GM23338 (cell line): ENCODE measurements around the gene ICAM2. TPM values are rescaled to one million over a fixed set of nuclear protein-coding genes. Genes with fewer than 3 reads are reported as not detected.

ENCODE experiments used
- ATAC-seq: fragments of 200-7000 bp; cut with Tn5 transposase; 3 replicates; pipeline ENCODE4 v1.9.1; 2020
- DNase-seq: peaks from one replicate; pipeline ENCODE4 v3.0.0-alpha.2; 2015; ENCODE audit warnings: low spot score
- H2AFZ ChIP-seq: fragments of 200-600 bp; sonication (generic); 2 replicates; pipeline ENCODE4 v1.8.0; 2016; ENCODE audit warnings: antibody characterized with exemption, mild to moderate bottlenecking, moderate library complexity
- H3F3A ChIP-seq: fragments of 200-600 bp; sonication (generic); replicated peaks from 2 replicates; pipeline ENCODE4 v1.8.0; 2017; ENCODE audit warnings: antibody characterized with exemption, mixed run types, low read depth
- H3K27ac ChIP-seq: fragments of 200-600 bp; sonication (generic); 2 replicates; pipeline ENCODE4 v1.6.1; 2016; ENCODE audit warnings: low read depth
- H3K27me3 ChIP-seq: fragments of 200-600 bp; sonication (generic); 2 replicates; pipeline ENCODE4 v1.8.0; 2016; ENCODE audit warnings: mild to moderate bottlenecking, mixed run types, moderate library complexity; ENCODE audit not compliant: insufficient read depth
- H3K36me3 ChIP-seq: fragments of 200-600 bp; sonication (generic); 2 replicates; pipeline ENCODE4 v1.8.0; 2016; ENCODE audit warnings: mild to moderate bottlenecking; ENCODE audit not compliant: insufficient read depth
- H3K4me1 ChIP-seq: fragments of 200-600 bp; sonication (generic); 2 replicates; pipeline ENCODE4 v1.8.0; 2016; ENCODE audit warnings: mild to moderate bottlenecking, moderate library complexity; ENCODE audit not compliant: insufficient read depth
- H3K4me2 ChIP-seq: fragments of 200-600 bp; sonication (generic); 2 replicates; pipeline ENCODE4 v1.7.1; 2017; ENCODE audit warnings: mixed run types
- H3K4me3 ChIP-seq: fragments of 200-600 bp; sonication (generic); 2 replicates; pipeline ENCODE4 v1.6.1; 2016; ENCODE audit warnings: mixed run types
- H3K79me2 ChIP-seq: fragments of 200-600 bp; sonication (generic); replicated peaks from 2 replicates; pipeline ENCODE4 v1.8.0; 2017; ENCODE audit warnings: mild to moderate bottlenecking; ENCODE audit not compliant: insufficient read depth
- H3K9me2 ChIP-seq: fragments of 200-600 bp; sonication (generic); 2 replicates; pipeline ENCODE4 v1.8.0; 2017; ENCODE audit not compliant: insufficient read depth
- H4K20me1 ChIP-seq: fragments of 200-600 bp; sonication (generic); replicated peaks from 2 replicates; pipeline ENCODE4 v1.8.0; 2017; ENCODE audit warnings: mild to moderate bottlenecking; ENCODE audit not compliant: insufficient read depth
- H3K27ac Mint-ChIP-seq: 2 replicates; pipeline ENCODE4 v1.8.0; 2020; ENCODE audit warnings: inconsistent platforms, mild to moderate bottlenecking, moderate library complexity, mixed read lengths
- H3K27me3 Mint-ChIP-seq: 3 replicates; pipeline ENCODE4 v1.8.0; 2022; ENCODE audit warnings: low read depth, mild to moderate bottlenecking, moderate library complexity, mixed read lengths, inconsistent platforms; ENCODE audit not compliant: insufficient read depth, poor library complexity
- H3K36me3 Mint-ChIP-seq: 3 replicates; pipeline ENCODE4 v1.8.0; 2021; ENCODE audit warnings: low read depth, mild to moderate bottlenecking, inconsistent platforms, moderate library complexity, mixed read lengths
- H3K4me1 Mint-ChIP-seq: 3 replicates; pipeline ENCODE4 v1.8.0; 2020; ENCODE audit warnings: mild to moderate bottlenecking, inconsistent platforms, mixed read lengths
- H3K4me3 Mint-ChIP-seq: 3 replicates; pipeline ENCODE4 v1.8.0; 2021; ENCODE audit warnings: moderate library complexity, mild to moderate bottlenecking, inconsistent platforms, mixed read lengths
- H3K9me3 Mint-ChIP-seq: 3 replicates; pipeline ENCODE4 v1.8.0; 2020; ENCODE audit warnings: moderate library complexity, mild to moderate bottlenecking, inconsistent platforms, mixed read lengths
- CREB1 ChIP-seq: fragments of 250-450 bp; sonication (Bioruptor Pico); IDR thresholded peaks from 2 replicates; pipeline ENCODE4 v1.5.0; 2020; ENCODE audit warnings: low read depth, mild to moderate bottlenecking, moderate library complexity
- CTCF ChIP-seq, 2 experiments: fragments of 200-600 bp in 1 of 2; sonication (generic) in 1 of 2; conservative IDR thresholded peaks; 2 replicates each; pipeline versions ENCODE4 v1.5.1 to v1.6.1; 2016 to 2017; ENCODE audit warnings: antibody characterized with exemption in 2 of 2, low read depth in 2 of 2, mild to moderate bottlenecking in 2 of 2, moderate library complexity in 1 of 2
- ETS1 ChIP-seq: IDR thresholded peaks from 2 replicates; pipeline ENCODE4 v1.6.1; 2016; ENCODE audit warnings: antibody characterized with exemption
- EZH2 ChIP-seq: fragments of 200-600 bp; sonication (generic); IDR thresholded peaks from one replicate; pipeline ENCODE4 v1.8.0; 2017; ENCODE audit warnings: antibody characterized with exemption, mild to moderate bottlenecking, low read depth; ENCODE audit not compliant: unreplicated experiment
- EZH2phosphoT487 ChIP-seq: fragments of 200-600 bp; sonication (generic); IDR thresholded peaks from one replicate; pipeline ENCODE4 v1.8.1; 2018; ENCODE audit warnings: antibody characterized with exemption; ENCODE audit not compliant: unreplicated experiment
- JUNB ChIP-seq: IDR thresholded peaks from one replicate; pipeline ENCODE4 v1.6.1; 2016; ENCODE audit warnings: antibody characterized with exemption; ENCODE audit not compliant: unreplicated experiment
- NANOG ChIP-seq: IDR thresholded peaks from 2 replicates; pipeline ENCODE4 v1.6.1; 2016; ENCODE audit warnings: antibody characterized with exemption, borderline replicate concordance
- POLR2AphosphoS5 ChIP-seq: IDR thresholded peaks from 2 replicates; pipeline ENCODE4 v1.6.1; 2016; ENCODE audit warnings: antibody characterized with exemption, low read depth
- REST ChIP-seq: IDR thresholded peaks from one replicate; pipeline ENCODE4 v1.6.1; 2018; ENCODE audit warnings: antibody characterized with exemption; ENCODE audit not compliant: unreplicated experiment
- STAT1 ChIP-seq: IDR thresholded peaks from one replicate; pipeline ENCODE4 v1.6.1; 2016; ENCODE audit warnings: antibody characterized with exemption; ENCODE audit not compliant: unreplicated experiment
- ZNF114 ChIP-seq: fragments of 250-450 bp; sonication (Bioruptor Pico); IDR thresholded peaks from 2 replicates; pipeline ENCODE4 v1.5.0; 2020; ENCODE audit warnings: mild to moderate bottlenecking, moderate library complexity
- ZNF331 ChIP-seq: fragments of 250-450 bp; sonication (Bioruptor Pico); IDR thresholded peaks from 2 replicates; pipeline ENCODE4 v1.5.0; 2020; ENCODE audit warnings: low read depth, mild to moderate bottlenecking, moderate library complexity
- polyA plus RNA-seq: library from polyadenylated mRNA; unstranded; fragments of >200 nt; fragmentation: Nextera tagmentation; extraction: Ambion mirVana; gene quantifications from 2 replicates; pipeline ENCODE4 v1.2.1, GENCODE V29; 2016
- total RNA-seq: library from RNA; depleted of rRNA; stranded (reverse); fragments of >200 nt; shearing (Covaris generic); gene quantifications from 2 replicates; pipeline ENCODE4 v1.2.3, GENCODE V29; 2014

Gene ICAM2
- total and polyA plus RNA-seq, 2 experiments from 2014 or later = 0.31 to 0.86 TPM

GRCh38 chr17:63963123-63963522 lies 57.3 kb downstream of the ICAM2 start:
- no peaks in the 10 kb centered on the region for H3K79me2 ChIP-seq
- no peak overlapping the region for H3K27ac ChIP-seq
- no peak overlapping the region for H2AFZ ChIP-seq
- H3K36me3 ChIP-seq = no peaks in the 10 kb centered on the region
- H3K4me3 ChIP-seq = no peak overlapping the region
- no peak overlapping the region for H3K4me3 Mint-ChIP-seq
- H3K4me1 ChIP-seq = peaks cover 14% of the 10 kb centered on the region; the same call in 1 of the 2 replicates
- TF ChIP-seq ZNF114 (CRISPR knock-in tag) (no peak), ZNF331 (CRISPR knock-in tag) (no peak), NANOG (no peak)
- H3K9me2 ChIP-seq = no peaks in the 10 kb centered on the region
- peaks cover 20% of the 10 kb centered on the region for H3K4me1 Mint-ChIP-seq
- H3K9me3 Mint-ChIP-seq = no peaks in the 10 kb centered on the region; the same call in 2 of the 3 replicates
- H4K20me1 ChIP-seq = no peaks in the 10 kb centered on the region
- H3K4me2 ChIP-seq = no peak overlapping the region
- peaks cover 5% of the 10 kb centered on the region; the same call in 2 of the 3 replicates for H3K36me3 Mint-ChIP-seq
- DNase-seq (no peak), ATAC-seq (no peak)
- H3K27me3 ChIP-seq = no peaks in the 10 kb centered on the region
- 0 out of 2 replicates have a peak, but pooled peaks cover 2% of the 10 kb centered on the region for H3F3A ChIP-seq
- no peak overlapping the region for H3K27ac Mint-ChIP-seq
- peaks cover 5% of the 10 kb centered on the region for H3K27me3 Mint-ChIP-seq

GRCh38 chr17:63962298-63962744 lies 58.1 kb downstream of the ICAM2 start:
- H3K27me3 ChIP-seq = no peaks in the 10 kb centered on the region
- H4K20me1 ChIP-seq = no peaks in the 10 kb centered on the region
- DNase-seq (no peak), ATAC-seq (no peak; the same call in 2 of the 3 replicates)
- no peaks in the 10 kb centered on the region for H3K36me3 ChIP-seq
- H3K4me1 ChIP-seq = peaks cover 14% of the 10 kb centered on the region; the same call in 1 of the 2 replicates
- Mint-ChIP-seq H3K4me1 (peaks cover 20% of the 10 kb centered on the region), H3K36me3 (peaks cover 6% of the 10 kb centered on the region; the same call in 2 of the 3 replicates), H3K4me3 (peak overlapping the region; percentile 33; the same call in 1 of the 3 replicates), H3K27ac (no peak overlapping the region), H3K27me3 (peaks cover 8% of the 10 kb centered on the region), H3K9me3 (no peaks in the 10 kb centered on the region; the same call in 2 of the 3 replicates)
- H3K79me2 ChIP-seq = no peaks in the 10 kb centered on the region
- H3K9me2 ChIP-seq = no peaks in the 10 kb centered on the region
- peak overlapping the region; percentile 23; the same call in 1 of the 2 replicates for H3K4me3 ChIP-seq
- H3F3A ChIP-seq = 0 out of 2 replicates have a peak, but pooled peaks cover 2% of the 10 kb centered on the region
- H3K27ac ChIP-seq = no peak overlapping the region
- peak overlapping the region; percentile 81; the same call in 1 of the 2 replicates for H2AFZ ChIP-seq
- peak overlapping the region; percentile 68; the same call in 1 of the 2 replicates for H3K4me2 ChIP-seq
- TF ChIP-seq POLR2AphosphoS5 (no peak), JUNB (no peak), STAT1 (no peak), NANOG (no peak), CTCF (conservative IDR thresholded peaks at IDR 0.05; ENCODE audit: low read depth in 2 of 2) (no peak), EZH2phosphoT487 (no peak), REST (no peak), CREB1 (no peak), ZNF114 (CRISPR knock-in tag) (no peak), ETS1 (no peak), EZH2 (no peak), ZNF331 (CRISPR knock-in tag) (no peak)
